H9 (cell line): ENCODE results near the gene ECHS1. TPM values are rescaled to one million over a fixed set of nuclear protein-coding genes. Genes with fewer than 3 reads are reported as not detected.

Source experiments
- DNase-seq: peaks from one replicate; pipeline ENCODE4 v3.0.0-alpha.2; 2017
- H2AFZ ChIP-seq: one replicate; pipeline ENCODE4 v1.6.1; 2013; ENCODE audit warnings: mild to moderate bottlenecking, low read length, control low read depth, moderate library complexity
- H2AK5ac ChIP-seq: 2 replicates; pipeline ENCODE4 v1.6.1; 2013; ENCODE audit warnings: low read length, control low read depth, mixed read lengths; ENCODE audit not compliant: insufficient read length
- H2BK120ac ChIP-seq: one replicate; pipeline ENCODE4 v1.6.1; 2013; ENCODE audit warnings: low read depth, mild to moderate bottlenecking, low read length, control low read depth, inconsistent platforms; ENCODE audit not compliant: poor library complexity, severe bottlenecking
- H2BK12ac ChIP-seq: 2 replicates; pipeline ENCODE4 v1.6.1; 2013; ENCODE audit warnings: low read length, control low read depth, mixed read lengths, low read depth; ENCODE audit not compliant: insufficient read length
- H2BK15ac ChIP-seq: 2 replicates; pipeline ENCODE4 v1.6.1; 2013; ENCODE audit warnings: low read depth, low read length, control low read depth
- H2BK20ac ChIP-seq: one replicate; pipeline ENCODE4 v1.6.1; 2013; ENCODE audit warnings: low read depth, mild to moderate bottlenecking, low read length, control low read depth, inconsistent platforms; ENCODE audit not compliant: poor library complexity, severe bottlenecking
- H2BK5ac ChIP-seq: 2 replicates; pipeline ENCODE4 v1.6.1; 2013; ENCODE audit warnings: low read length, control low read depth, mixed read lengths; ENCODE audit not compliant: insufficient read length
- H3K14ac ChIP-seq: 2 replicates; pipeline ENCODE4 v1.6.1; 2013; ENCODE audit warnings: low read length, control low read depth; ENCODE audit not compliant: insufficient read depth
- H3K18ac ChIP-seq: 2 replicates; pipeline ENCODE4 v1.6.1; 2013; ENCODE audit warnings: low read depth, mild to moderate bottlenecking, mixed read lengths, low read length, control low read depth; ENCODE audit not compliant: insufficient read length
- H3K23ac ChIP-seq: 2 replicates; pipeline ENCODE4 v1.6.1; 2013; ENCODE audit warnings: low read length, control low read depth, mixed read lengths, low read depth; ENCODE audit not compliant: insufficient read length
- H3K23me2 ChIP-seq: 2 replicates; pipeline ENCODE4 v1.6.1; 2013; ENCODE audit warnings: low read depth, mild to moderate bottlenecking, mixed read lengths, low read length, control low read depth; ENCODE audit not compliant: insufficient read length, poor library complexity, severe bottlenecking
- H3K27ac ChIP-seq: 2 replicates; pipeline ENCODE4 v1.5.1; 2013; ENCODE audit warnings: low read length, control low read depth, mixed read lengths, low read depth; ENCODE audit not compliant: insufficient read length
- H3K27me3 ChIP-seq: 2 replicates; pipeline ENCODE4 v1.6.1; 2013; ENCODE audit warnings: low read length, control low read depth, inconsistent platforms; ENCODE audit not compliant: insufficient read depth
- H3K4ac ChIP-seq: 2 replicates; pipeline ENCODE4 v1.6.1; 2013; ENCODE audit warnings: low read depth, mild to moderate bottlenecking, control low read depth, inconsistent platforms, low read length, moderate library complexity
- H3K4me1 ChIP-seq: 2 replicates; pipeline ENCODE4 v1.6.1; 2013; ENCODE audit warnings: low read length, control low read depth, inconsistent platforms; ENCODE audit not compliant: insufficient read depth
- H3K4me2 ChIP-seq: 2 replicates; pipeline ENCODE4 v1.6.1; 2013; ENCODE audit warnings: low read length, control low read depth, mixed read lengths; ENCODE audit not compliant: insufficient read length, insufficient read depth
- H3K56ac ChIP-seq: 2 replicates; pipeline ENCODE4 v1.6.1; 2013; ENCODE audit warnings: low read depth, mild to moderate bottlenecking, mixed read lengths, low read length, control low read depth; ENCODE audit not compliant: insufficient read length
- H3K79me1 ChIP-seq: 2 replicates; pipeline ENCODE4 v1.6.1; 2013; ENCODE audit warnings: low read depth, mild to moderate bottlenecking, moderate library complexity, low read length, control low read depth, inconsistent platforms; ENCODE audit not compliant: insufficient read depth, poor library complexity, severe bottlenecking
- H3K79me2 ChIP-seq: 2 replicates; pipeline ENCODE4 v1.6.1; 2013; ENCODE audit warnings: low read length, control low read depth, inconsistent platforms; ENCODE audit not compliant: insufficient read depth
- H3K9ac ChIP-seq: 2 replicates; pipeline ENCODE4 v1.6.1; 2013; ENCODE audit warnings: low read length, control low read depth, mixed read lengths; ENCODE audit not compliant: insufficient read length; ENCODE audit errors: extremely low read depth
- H3K9me3 ChIP-seq: one replicate; pipeline ENCODE4 v1.6.1; 2013; ENCODE audit warnings: low read depth, low read length, inconsistent platforms; ENCODE audit not compliant: control insufficient read depth
- H3T11ph ChIP-seq: one replicate; pipeline ENCODE4 v1.6.1; 2013; ENCODE audit warnings: mild to moderate bottlenecking, low read length, control low read depth, inconsistent platforms
- H4K20me1 ChIP-seq: one replicate; pipeline ENCODE4 v1.6.1; 2013; ENCODE audit not compliant: control insufficient read depth, insufficient read length, insufficient read depth
- H4K5ac ChIP-seq: 2 replicates; pipeline ENCODE4 v1.6.1; 2013; ENCODE audit warnings: low read depth, mild to moderate bottlenecking, mixed read lengths, low read length, control low read depth; ENCODE audit not compliant: insufficient read length
- H4K8ac ChIP-seq: replicated peaks from 2 replicates; pipeline ENCODE4 v1.6.1; 2013; ENCODE audit warnings: low read length, control low read depth, mixed read lengths, low read depth; ENCODE audit not compliant: insufficient read length
- H4K91ac ChIP-seq: 2 replicates; pipeline ENCODE4 v1.6.1; 2013; ENCODE audit warnings: low read depth, mild to moderate bottlenecking, moderate library complexity, mixed read lengths, low read length, control low read depth; ENCODE audit not compliant: insufficient read length
- H3K27ac Mint-ChIP-seq, 3 experiments: 2 replicates in 2 of 3; 3 replicates in 1 of 3; pipeline ENCODE4 v1.8.0; 2020 to 2021; ENCODE audit warnings: mixed read lengths in 3 of 3, mild to moderate bottlenecking in 1 of 3, moderate library complexity in 1 of 3
- H3K27me3 Mint-ChIP-seq: 2 replicates; pipeline ENCODE4 v1.8.0; 2021; ENCODE audit warnings: low read depth, mild to moderate bottlenecking, moderate library complexity, mixed read lengths
- H3K36me3 Mint-ChIP-seq, 3 experiments: 2 replicates in 2 of 3; 3 replicates in 1 of 3; pipeline ENCODE4 v1.8.0; 2020 to 2021; ENCODE audit warnings: low read depth in 3 of 3, mixed read lengths in 3 of 3; ENCODE audit not compliant: insufficient read depth in 1 of 3
- H3K4me1 Mint-ChIP-seq, 2 experiments: 2 replicates each; pipeline ENCODE4 v1.8.0; 2020; ENCODE audit warnings: mixed read lengths in 2 of 2
- H3K4me3 Mint-ChIP-seq, 2 experiments: 2 replicates in 1 of 2; 3 replicates in 1 of 2; pipeline ENCODE4 v1.8.0; 2020 to 2021; ENCODE audit warnings: mild to moderate bottlenecking in 2 of 2, mixed read lengths in 2 of 2, moderate library complexity in 1 of 2
- H3K9me3 Mint-ChIP-seq, 2 experiments: 2 replicates in 1 of 2; 3 replicates in 1 of 2; pipeline ENCODE4 v1.8.0; 2020; ENCODE audit warnings: mild to moderate bottlenecking in 2 of 2, mixed read lengths in 2 of 2, moderate library complexity in 1 of 2
- WGBS: extraction: QIAGEN DNeasy Blood & Tissue Kit; methylation state at CpG from one replicate; pipeline ENCODE4 v1.1.7; 2013; ENCODE audit warnings: missing lambda C conversion rate, low lambda C conversion rate, mixed read lengths; ENCODE audit not compliant: insufficient read length; ENCODE audit errors: extremely low coverage; 5-methylcytosine and 5-hydroxymethylcytosine counted together
- total RNA-seq: library from RNA; stranded (reverse); gene quantifications from 2 replicates; pipeline ENCODE4 v1.2.1, GENCODE V29; 2021
- TF ChIP-seq, protein P1 (sequence below): fragments of 200-600 bp; sonication (generic); conservative IDR thresholded peaks from 3 replicates; pipeline ENCODE4 v1.8.0; 2021; ENCODE audit warnings: antibody characterized with exemption, mild to moderate bottlenecking

Gene ECHS1
- total RNA-seq, 1 experiment from 2014 or later: 94.1 TPM

DNA sequence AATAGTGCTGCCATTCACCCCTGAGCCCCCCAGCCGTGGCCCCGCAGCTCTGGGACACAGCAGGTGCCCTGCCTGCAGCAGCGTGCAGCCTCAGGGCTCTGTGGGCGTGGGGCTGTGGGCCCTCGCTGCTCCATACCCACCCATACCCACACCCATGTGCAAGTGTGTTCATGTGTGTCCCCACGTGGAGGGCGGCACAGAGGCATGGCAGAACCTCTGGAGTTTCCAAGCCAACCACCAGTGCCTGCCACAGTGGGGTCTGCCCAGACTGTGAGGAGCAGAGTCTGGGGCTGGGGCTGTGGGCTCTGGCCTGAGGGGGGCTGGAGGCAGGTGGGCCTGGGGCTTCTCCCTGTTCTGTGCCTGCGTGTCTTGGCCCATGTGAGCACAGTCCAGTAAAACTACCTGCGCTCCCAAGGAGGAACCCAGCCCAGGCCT is 23.6 kb downstream of the ECHS1 start:
- no peaks in the 10 kb centered on the region; a peak in 1 of 7 replicates for H3K36me3 Mint-ChIP-seq
- no CpG with 5 or more reads among the region's 9 CpGs for WGBS

More for the DNA sequence above, 23.6 kb downstream of the ECHS1 start:
- Histone ChIP-seq H4K91ac (no peak overlapping the region), H2BK12ac (no peak overlapping the region), H3K4me2 (no peak overlapping the region), H3K4me1 (no peaks in the 10 kb centered on the region), H3K27ac (no peak overlapping the region), H2AK5ac (no peak overlapping the region), H4K8ac (no peak overlapping the region), H4K20me1 (no peaks in the 10 kb centered on the region), H3K9ac (no peak overlapping the region), H3K56ac (no peak overlapping the region), H3K79me1 (no peaks in the 10 kb centered on the region), H3K18ac (no peak overlapping the region), H3K14ac (no peak overlapping the region), H2BK20ac (no peak overlapping the region), H3K79me2 (no peaks in the 10 kb centered on the region), H2BK120ac (no peak overlapping the region), H3K23me2 (no peaks in the 10 kb centered on the region), H2AFZ (no peak overlapping the region), H3K27me3 (no peaks in the 10 kb centered on the region; the same call in 1 of the 2 replicates), H2BK15ac (no peak overlapping the region), H3K23ac (no peak overlapping the region), H4K5ac (no peak overlapping the region), H3K9me3 (no peaks in the 10 kb centered on the region), H3T11ph (no peak overlapping the region), H2BK5ac (no peak overlapping the region), H3K4ac (no peak overlapping the region)
- DNase-seq: no peak
- H3K4me3 Mint-ChIP-seq: no peak overlapping the region
- H3K27ac Mint-ChIP-seq: no peak overlapping the region
- H3K4me1 Mint-ChIP-seq: peaks cover 4 to 28% of the 10 kb centered on the region in 2 experiments; a peak in 3 of 4 replicates
- TF ChIP-seq, protein P1, sequence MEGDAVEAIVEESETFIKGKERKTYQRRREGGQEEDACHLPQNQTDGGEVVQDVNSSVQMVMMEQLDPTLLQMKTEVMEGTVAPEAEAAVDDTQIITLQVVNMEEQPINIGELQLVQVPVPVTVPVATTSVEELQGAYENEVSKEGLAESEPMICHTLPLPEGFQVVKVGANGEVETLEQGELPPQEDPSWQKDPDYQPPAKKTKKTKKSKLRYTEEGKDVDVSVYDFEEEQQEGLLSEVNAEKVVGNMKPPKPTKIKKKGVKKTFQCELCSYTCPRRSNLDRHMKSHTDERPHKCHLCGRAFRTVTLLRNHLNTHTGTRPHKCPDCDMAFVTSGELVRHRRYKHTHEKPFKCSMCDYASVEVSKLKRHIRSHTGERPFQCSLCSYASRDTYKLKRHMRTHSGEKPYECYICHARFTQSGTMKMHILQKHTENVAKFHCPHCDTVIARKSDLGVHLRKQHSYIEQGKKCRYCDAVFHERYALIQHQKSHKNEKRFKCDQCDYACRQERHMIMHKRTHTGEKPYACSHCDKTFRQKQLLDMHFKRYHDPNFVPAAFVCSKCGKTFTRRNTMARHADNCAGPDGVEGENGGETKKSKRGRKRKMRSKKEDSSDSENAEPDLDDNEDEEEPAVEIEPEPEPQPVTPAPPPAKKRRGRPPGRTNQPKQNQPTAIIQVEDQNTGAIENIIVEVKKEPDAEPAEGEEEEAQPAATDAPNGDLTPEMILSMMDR: no peak
- peaks cover 16% of the 10 kb centered on the region for H3K27me3 Mint-ChIP-seq
- no peaks in the 10 kb centered on the region; a peak in 1 of 5 replicates for H3K9me3 Mint-ChIP-seq
